Measurements from ENCODE around the gene SIL1.

DNA sequence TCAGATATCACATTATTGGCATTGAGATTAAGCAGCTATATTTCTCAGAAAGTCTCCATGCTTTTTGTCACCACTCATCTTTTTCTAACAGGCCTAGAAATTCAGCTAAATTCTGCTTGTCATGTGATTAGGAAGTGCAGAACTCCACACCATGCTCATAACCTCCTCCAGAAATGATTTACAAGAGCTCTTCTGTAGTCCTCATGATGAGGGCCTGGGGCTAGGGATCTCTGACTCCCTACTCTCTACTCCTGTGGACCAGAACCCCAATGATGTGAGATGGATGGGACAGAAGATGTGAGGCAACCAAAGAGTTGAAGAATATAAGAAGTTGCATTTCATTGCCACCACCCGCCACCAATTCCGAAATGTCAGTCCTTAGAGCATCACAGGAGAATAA, 16.5 kb upstream of the SIL1 start:
- TF ChIP-seq CBX2 (IDR thresholded peaks at IDR 0.05; ENCODE audit: borderline replicate concordance, low read depth) (no peak), EP300 (IDR thresholded peaks at IDR 0.05) (no peak), CEBPB (IDR thresholded peaks at IDR 0.05) (no peak), EHMT2 (IDR thresholded peaks at IDR 0.05; ENCODE audit: low read depth) (no peak), POLR2AphosphoS2 (conservative IDR thresholded peaks at IDR 0.05; ENCODE audit: low read length) (no peak), RFX5 (IDR thresholded peaks at IDR 0.05) (no peak), CHD2 (IDR thresholded peaks at IDR 0.05; ENCODE audit: low read length, partially characterized antibody) (no peak), RAD21 (conservative IDR thresholded peaks at IDR 0.05 in 1 of 2, IDR thresholded peaks at IDR 0.05 in 1 of 2) (no peak), ZFP36 (IDR thresholded peaks at IDR 0.05; ENCODE audit: borderline replicate concordance, partially characterized antibody) (no peak), JUNB (IDR thresholded peaks at IDR 0.05) (no peak), POLR2A (IDR thresholded peaks at IDR 0.05; ENCODE audit: low read length) (no peak)
- TF ChIP-seq, protein P1, sequence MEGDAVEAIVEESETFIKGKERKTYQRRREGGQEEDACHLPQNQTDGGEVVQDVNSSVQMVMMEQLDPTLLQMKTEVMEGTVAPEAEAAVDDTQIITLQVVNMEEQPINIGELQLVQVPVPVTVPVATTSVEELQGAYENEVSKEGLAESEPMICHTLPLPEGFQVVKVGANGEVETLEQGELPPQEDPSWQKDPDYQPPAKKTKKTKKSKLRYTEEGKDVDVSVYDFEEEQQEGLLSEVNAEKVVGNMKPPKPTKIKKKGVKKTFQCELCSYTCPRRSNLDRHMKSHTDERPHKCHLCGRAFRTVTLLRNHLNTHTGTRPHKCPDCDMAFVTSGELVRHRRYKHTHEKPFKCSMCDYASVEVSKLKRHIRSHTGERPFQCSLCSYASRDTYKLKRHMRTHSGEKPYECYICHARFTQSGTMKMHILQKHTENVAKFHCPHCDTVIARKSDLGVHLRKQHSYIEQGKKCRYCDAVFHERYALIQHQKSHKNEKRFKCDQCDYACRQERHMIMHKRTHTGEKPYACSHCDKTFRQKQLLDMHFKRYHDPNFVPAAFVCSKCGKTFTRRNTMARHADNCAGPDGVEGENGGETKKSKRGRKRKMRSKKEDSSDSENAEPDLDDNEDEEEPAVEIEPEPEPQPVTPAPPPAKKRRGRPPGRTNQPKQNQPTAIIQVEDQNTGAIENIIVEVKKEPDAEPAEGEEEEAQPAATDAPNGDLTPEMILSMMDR (IDR thresholded peaks at IDR 0.05) = no peak
- TF ChIP-seq, protein P2, sequence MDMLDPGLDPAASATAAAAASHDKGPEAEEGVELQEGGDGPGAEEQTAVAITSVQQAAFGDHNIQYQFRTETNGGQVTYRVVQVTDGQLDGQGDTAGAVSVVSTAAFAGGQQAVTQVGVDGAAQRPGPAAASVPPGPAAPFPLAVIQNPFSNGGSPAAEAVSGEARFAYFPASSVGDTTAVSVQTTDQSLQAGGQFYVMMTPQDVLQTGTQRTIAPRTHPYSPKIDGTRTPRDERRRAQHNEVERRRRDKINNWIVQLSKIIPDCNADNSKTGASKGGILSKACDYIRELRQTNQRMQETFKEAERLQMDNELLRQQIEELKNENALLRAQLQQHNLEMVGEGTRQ (IDR thresholded peaks at IDR 0.05) = no peak
- TF ChIP-seq, protein P3, sequence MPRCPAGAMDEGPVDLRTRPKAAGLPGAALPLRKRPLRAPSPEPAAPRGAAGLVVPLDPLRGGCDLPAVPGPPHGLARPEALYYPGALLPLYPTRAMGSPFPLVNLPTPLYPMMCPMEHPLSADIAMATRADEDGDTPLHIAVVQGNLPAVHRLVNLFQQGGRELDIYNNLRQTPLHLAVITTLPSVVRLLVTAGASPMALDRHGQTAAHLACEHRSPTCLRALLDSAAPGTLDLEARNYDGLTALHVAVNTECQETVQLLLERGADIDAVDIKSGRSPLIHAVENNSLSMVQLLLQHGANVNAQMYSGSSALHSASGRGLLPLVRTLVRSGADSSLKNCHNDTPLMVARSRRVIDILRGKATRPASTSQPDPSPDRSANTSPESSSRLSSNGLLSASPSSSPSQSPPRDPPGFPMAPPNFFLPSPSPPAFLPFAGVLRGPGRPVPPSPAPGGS (IDR thresholded peaks at IDR 0.05) = no peak

Measured in A549 (cell line).